Raji (cell line): Measurements from ENCODE around the gene NME3.

ENCODE experiments used
- POLR2A ChIP-seq: IDR thresholded peaks from 2 replicates; pipeline ENCODE4 v1.6.1; 2011; ENCODE audit warnings: low read depth, low read length, control low read depth; ENCODE audit not compliant: insufficient read depth

Gene NME3

GRCh38 chr16:1771188-1771863 lies at the start of gene NME3:
TSS of gene NME3 (minus strand) at chr16:1771543. CDS start at chr16:1771534, 9 bp downstream.
- TF ChIP-seq POLR2A = peak; percentile 64

- TF ChIP-seq POLR2A = no peak
Measured at GRCh38 chr16:1820946-1821290, 49.6 kb upstream of the NME3 start.

DNA sequence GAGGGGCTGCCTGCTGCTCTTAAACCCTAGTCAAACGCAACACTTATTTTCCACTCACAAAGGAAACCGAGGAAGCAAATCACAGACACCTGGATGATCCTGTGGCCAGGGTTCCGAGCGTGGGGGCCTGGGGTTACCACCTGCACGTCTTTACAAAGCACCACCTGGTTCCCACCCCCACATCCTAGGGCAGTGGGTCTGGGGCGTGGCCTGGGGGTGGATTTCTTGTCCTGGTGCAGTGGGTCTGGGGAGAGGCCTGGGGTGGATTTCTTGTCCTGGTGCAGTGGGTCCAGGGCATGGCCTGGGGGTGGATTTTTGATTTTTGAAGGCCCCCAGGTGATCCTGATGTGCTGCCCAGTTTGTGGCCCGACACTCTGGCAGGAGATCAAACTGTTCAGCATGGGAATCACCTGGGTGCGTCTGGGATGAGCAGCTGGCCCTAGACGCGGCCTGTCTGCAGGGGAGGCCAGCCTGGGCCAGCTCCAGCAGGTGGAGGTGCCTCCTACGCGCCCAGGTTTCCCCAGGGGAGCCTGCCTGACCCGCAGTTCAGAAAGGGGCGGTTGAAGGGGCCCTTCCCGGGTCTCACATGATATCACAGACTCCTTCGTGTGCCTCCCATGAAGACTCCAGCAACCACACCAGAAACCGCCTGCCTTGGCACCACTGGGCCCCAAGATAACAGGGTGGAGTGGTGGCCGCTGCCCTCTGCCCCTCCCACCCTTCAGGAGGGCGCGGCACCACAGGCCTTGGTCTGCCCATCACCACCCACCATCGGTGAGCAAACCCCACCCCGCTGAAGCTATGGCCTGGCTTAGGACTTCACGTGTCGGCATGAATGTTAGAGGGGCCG lies 49.0 kb upstream of the NME3 start:
- no peak for TF ChIP-seq POLR2A

- TF ChIP-seq POLR2A = no peak
Measured at GRCh38 chr16:1819611-1820010, 48.3 kb upstream of the NME3 start.

GRCh38 chr16:1818873-1819525 lies 47.7 kb upstream of the NME3 start:
- TF ChIP-seq POLR2A = no peak

DNA sequence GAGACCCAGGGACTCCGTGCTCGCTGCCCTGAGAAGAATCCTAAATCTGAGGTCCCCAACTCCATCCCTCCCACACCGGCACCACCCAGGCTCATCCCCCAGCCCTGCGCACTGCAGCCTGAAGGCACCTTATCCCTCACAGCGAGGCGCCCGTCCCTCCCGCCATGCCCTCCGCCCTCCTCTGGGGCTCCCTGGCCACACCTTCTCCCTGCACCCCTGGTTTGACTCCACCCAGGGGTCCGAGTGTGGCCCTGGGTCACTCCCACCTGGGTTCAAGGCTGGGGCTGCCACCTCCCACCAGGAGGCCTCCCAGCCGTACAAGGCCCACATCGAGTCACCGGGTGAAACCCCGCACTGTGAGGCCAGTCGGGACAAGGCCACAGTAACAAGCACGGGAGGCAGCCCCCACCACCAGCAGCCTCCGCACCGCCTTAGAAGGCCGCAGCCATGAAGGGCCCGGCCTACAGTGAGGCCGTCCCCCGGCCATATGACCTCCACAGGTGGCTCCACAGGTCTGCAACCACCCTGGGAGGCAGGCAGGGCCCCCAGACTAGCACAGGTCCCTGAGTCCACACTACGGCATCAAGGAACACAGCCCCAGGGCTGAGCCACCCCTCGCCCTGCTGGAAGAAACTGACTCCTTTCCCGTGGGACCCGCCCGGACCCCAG lies 47.0 kb upstream of the NME3 start:
- no peak for TF ChIP-seq POLR2A

GRCh38 chr16:1817716-1818115 lies 46.4 kb upstream of the NME3 start:
- no peak for TF ChIP-seq POLR2A

DNA sequence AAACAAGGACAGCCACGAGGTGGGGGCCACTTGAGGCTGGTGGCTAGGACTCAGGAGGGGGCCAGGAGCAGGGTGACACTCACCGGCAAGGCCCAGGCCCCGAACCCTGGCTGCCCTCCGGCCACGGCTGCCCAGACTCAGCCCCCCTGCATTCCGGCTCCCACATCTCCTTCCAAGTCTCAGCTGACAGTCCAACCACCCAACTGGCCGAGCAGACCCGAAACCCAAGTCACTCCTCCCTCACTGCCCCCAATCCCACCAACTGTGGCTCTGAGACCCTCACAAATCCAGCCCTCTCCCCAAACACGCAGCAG lies 45.9 kb upstream of the NME3 start:
- no peak for TF ChIP-seq POLR2A

GRCh38 chr16:1816396-1817275 lies 45.3 kb upstream of the NME3 start:
- no peak for TF ChIP-seq POLR2A

- TF ChIP-seq POLR2A = no peak
Measured at GRCh38 chr16:1815461-1815860, 44.1 kb upstream of the NME3 start.

- TF ChIP-seq POLR2A = no peak
Measured at GRCh38 chr16:1812732-1813163, 41.4 kb upstream of the NME3 start.

GRCh38 chr16:1810536-1810935 lies 39.2 kb upstream of the NME3 start:
- TF ChIP-seq POLR2A = no peak

GRCh38 chr16:1810106-1810505 lies 38.8 kb upstream of the NME3 start:
- TF ChIP-seq POLR2A = no peak

DNA sequence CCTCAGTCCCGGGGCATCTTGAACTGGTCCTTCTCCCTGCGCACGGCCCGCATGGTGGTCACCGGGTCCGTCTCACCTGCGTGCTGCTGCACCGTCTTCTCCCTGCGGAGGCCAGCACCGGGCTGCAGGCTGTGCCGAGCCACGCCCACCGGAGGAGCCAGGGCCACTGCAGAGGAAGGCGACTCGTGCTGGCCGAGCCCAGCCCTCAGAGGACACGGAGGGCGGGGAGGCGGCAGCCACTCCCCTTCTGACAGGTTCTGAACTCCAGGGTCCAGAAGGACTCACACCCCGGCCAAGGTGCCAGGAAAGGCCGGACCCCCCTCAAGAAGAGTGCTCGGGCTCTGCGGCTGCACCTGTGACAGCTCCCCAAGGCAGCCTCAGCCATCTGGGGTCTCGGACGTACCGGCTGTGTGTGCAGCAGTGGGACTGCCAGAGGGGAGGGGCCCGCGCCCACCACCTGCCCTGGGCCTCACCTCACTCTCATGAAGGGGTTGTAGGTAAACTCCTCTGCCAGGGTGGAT lies 38.0 kb upstream of the NME3 start:
- TF ChIP-seq POLR2A = no peak
